Effector memory CD4-positive, alpha-beta T cell (primary cell): ENCODE data around the gene SLC30A1.
"Not testable (repeated sequence)": the region's sequence is repeated elsewhere in the genome, so short reads cannot be mapped to it uniquely, and the experiment has no call there.

Experiments used
- DNase-seq, 3 donors: peaks; one replicate each; pipeline ENCODE4 v3.0.0-alpha.2; 2020
- H3K27ac ChIP-seq: 2 replicates; pipeline ENCODE4 v1.7.0; 2013; ENCODE audit warnings: mild to moderate bottlenecking, low read length, moderate library complexity; ENCODE audit not compliant: insufficient read depth, poor library complexity, severe bottlenecking
- H3K27me3 ChIP-seq: replicated peaks from 2 replicates; pipeline ENCODE4 v1.7.0; 2013; ENCODE audit warnings: mild to moderate bottlenecking, low read length; ENCODE audit not compliant: insufficient read depth, control insufficient read depth, poor library complexity, severe bottlenecking
- H3K36me3 ChIP-seq: 2 replicates; pipeline ENCODE4 v1.7.0; 2013; ENCODE audit warnings: mild to moderate bottlenecking, low read length, moderate library complexity; ENCODE audit not compliant: control insufficient read depth, insufficient read depth
- H3K4me1 ChIP-seq: 2 replicates; pipeline ENCODE4 v1.7.0; 2013; ENCODE audit warnings: low read length, mild to moderate bottlenecking; ENCODE audit not compliant: control insufficient read depth, insufficient read depth, poor library complexity, severe bottlenecking
- H3K4me3 ChIP-seq: 2 replicates; pipeline ENCODE4 v1.7.0; 2013; ENCODE audit warnings: low read length, low read depth, mild to moderate bottlenecking; ENCODE audit not compliant: insufficient read depth, poor library complexity, severe bottlenecking
- H3K9me3 ChIP-seq: 2 replicates; pipeline ENCODE4 v1.7.0; 2013; ENCODE audit warnings: mild to moderate bottlenecking, low read length, moderate library complexity; ENCODE audit not compliant: control insufficient read depth

SLC30A1 gene

GRCh38 chr1:211547710-211548109 lies 31.3 kb downstream of the SLC30A1 start:
- Histone ChIP-seq H3K4me3 (no peak overlapping the region), H3K27me3 (no peaks in the 10 kb centered on the region), H3K36me3 (no peaks in the 10 kb centered on the region), H3K4me1 (no peaks in the 10 kb centered on the region), H3K27ac (no peak overlapping the region), H3K9me3 (no peaks in the 10 kb centered on the region)
- DNase-seq = no peak

- DNase-seq = no peak
Measured at GRCh38 chr1:211546543-211546942, 32.4 kb downstream of the SLC30A1 start.

GRCh38 chr1:211543025-211543424 lies 35.9 kb downstream of the SLC30A1 start:
- no peaks in the 10 kb centered on the region for H3K36me3 ChIP-seq
- DNase-seq = no peak
- no peak overlapping the region for H3K27ac ChIP-seq
- no peaks in the 10 kb centered on the region for H3K9me3 ChIP-seq
- H3K4me3 ChIP-seq = no peak overlapping the region
- no peaks in the 10 kb centered on the region for H3K27me3 ChIP-seq
- H3K4me1 ChIP-seq = no peaks in the 10 kb centered on the region

More at GRCh38 chr1:211546543-211546942, 32.4 kb downstream of the SLC30A1 start:
- Histone ChIP-seq H3K27me3 (no peaks in the 10 kb centered on the region), H3K27ac (no peak overlapping the region), H3K9me3 (no peaks in the 10 kb centered on the region), H3K4me1 (no peaks in the 10 kb centered on the region), H3K4me3 (no peak overlapping the region), H3K36me3 (no peaks in the 10 kb centered on the region)

- Histone ChIP-seq H3K36me3 (no peaks in the 10 kb centered on the region), H3K4me1 (no peaks in the 10 kb centered on the region), H3K4me3 (no peak overlapping the region), H3K27ac (no peak overlapping the region), H3K9me3 (no peaks in the 10 kb centered on the region), H3K27me3 (no peaks in the 10 kb centered on the region)
- DNase-seq = no peak
Measured at GRCh38 chr1:211541720-211542477, 37.1 kb downstream of the SLC30A1 start.

- Histone ChIP-seq H3K9me3 (no peaks in the 10 kb centered on the region), H3K4me3 (no peak overlapping the region), H3K36me3 (no peaks in the 10 kb centered on the region), H3K27me3 (no peaks in the 10 kb centered on the region), H3K4me1 (no peaks in the 10 kb centered on the region), H3K27ac (no peak overlapping the region)
- DNase-seq = no peak
Measured at GRCh38 chr1:211541278-211541677, 37.7 kb downstream of the SLC30A1 start.

- H3K4me3 ChIP-seq, DNase-seq, H3K9me3 ChIP-seq, H3K4me1 ChIP-seq, H3K36me3 ChIP-seq, H3K27me3 ChIP-seq, H3K27ac ChIP-seq: not testable (repeated sequence)
Measured at GRCh38 chr1:211540824-211541223, 38.1 kb downstream of the SLC30A1 start.

- no peaks in the 10 kb centered on the region for H3K9me3 ChIP-seq
- H3K27me3 ChIP-seq = no peaks in the 10 kb centered on the region
- no peak for DNase-seq
- H3K36me3 ChIP-seq = no peaks in the 10 kb centered on the region
- no peak overlapping the region for H3K27ac ChIP-seq
- no peaks in the 10 kb centered on the region for H3K4me1 ChIP-seq
- H3K4me3 ChIP-seq = no peak overlapping the region
Measured at GRCh38 chr1:211538287-211538686, 40.7 kb downstream of the SLC30A1 start.

- Histone ChIP-seq H3K27ac (no peak overlapping the region), H3K4me3 (no peak overlapping the region), H3K27me3 (no peaks in the 10 kb centered on the region), H3K9me3 (no peaks in the 10 kb centered on the region), H3K36me3 (no peaks in the 10 kb centered on the region), H3K4me1 (no peaks in the 10 kb centered on the region)
- DNase-seq = no peak
Measured at GRCh38 chr1:211537253-211537652, 41.7 kb downstream of the SLC30A1 start.

- no peak for DNase-seq
- Histone ChIP-seq H3K4me3 (no peak overlapping the region), H3K9me3 (no peaks in the 10 kb centered on the region), H3K27ac (no peak overlapping the region), H3K27me3 (no peaks in the 10 kb centered on the region), H3K36me3 (no peaks in the 10 kb centered on the region), H3K4me1 (no peaks in the 10 kb centered on the region)
Measured at GRCh38 chr1:211536606-211537005, 42.4 kb downstream of the SLC30A1 start.

GRCh38 chr1:211535346-211535745 lies 43.6 kb downstream of the SLC30A1 start:
- no peak overlapping the region for H3K27ac ChIP-seq
- no peaks in the 10 kb centered on the region for H3K9me3 ChIP-seq
- no peaks in the 10 kb centered on the region for H3K27me3 ChIP-seq
- no peak for DNase-seq
- no peak overlapping the region for H3K4me3 ChIP-seq
- H3K36me3 ChIP-seq = no peaks in the 10 kb centered on the region
- H3K4me1 ChIP-seq = no peaks in the 10 kb centered on the region
